ENCODE results near the gene MYB. TPM values are rescaled to one million over a fixed set of nuclear protein-coding genes. Genes with fewer than 3 reads are reported as not detected.

The MYB gene
- total and polyA plus RNA-seq, 2 of the 13 experiments (the other 11 are each of a cell fraction or from before 2014, with no cell fraction given): 0.04 to 0.20 TPM

DNA sequence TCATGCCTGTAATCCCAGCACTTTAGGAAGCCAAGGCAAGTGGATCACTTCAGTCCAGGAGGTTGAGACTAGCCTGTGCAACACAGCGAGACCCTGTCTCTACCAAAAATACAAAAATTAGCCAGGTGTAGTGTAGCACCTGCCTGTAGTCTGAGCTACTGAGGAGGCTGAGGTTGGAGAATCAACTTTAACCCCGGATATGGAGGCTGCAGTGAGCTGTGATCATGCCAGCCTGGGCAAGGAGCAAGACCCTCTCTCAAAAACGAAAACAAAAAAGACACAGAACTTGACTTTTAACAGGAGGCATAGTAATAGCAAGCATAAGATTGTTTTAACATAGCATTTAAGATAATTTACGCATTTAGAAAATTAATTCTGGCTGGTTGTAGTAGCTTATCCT is 32.5 kb downstream of the MYB start (continued):
- TF ChIP-seq ZNF790 (CRISPR knock-in tag; IDR thresholded peaks at IDR 0.05; ENCODE audit: borderline replicate concordance): no peak
- no peak for TF ChIP-seq NR2F1 (CRISPR knock-in tag; IDR thresholded peaks at IDR 0.05)
- TF ChIP-seq ZFP1 (CRISPR knock-in tag; IDR thresholded peaks at IDR 0.05): no peak
- no peak for TF ChIP-seq PLRG1 (conservative IDR thresholded peaks at IDR 0.05)
- no peak for TF ChIP-seq SPEN (CRISPR knock-in tag; IDR thresholded peaks at IDR 0.05; ENCODE audit: low read depth)
- no peak for TF ChIP-seq FIP1L1 (IDR thresholded peaks at IDR 0.05; ENCODE audit: borderline replicate concordance, insufficient read depth, low read depth, low read length)
- TF ChIP-seq, protein P1, sequence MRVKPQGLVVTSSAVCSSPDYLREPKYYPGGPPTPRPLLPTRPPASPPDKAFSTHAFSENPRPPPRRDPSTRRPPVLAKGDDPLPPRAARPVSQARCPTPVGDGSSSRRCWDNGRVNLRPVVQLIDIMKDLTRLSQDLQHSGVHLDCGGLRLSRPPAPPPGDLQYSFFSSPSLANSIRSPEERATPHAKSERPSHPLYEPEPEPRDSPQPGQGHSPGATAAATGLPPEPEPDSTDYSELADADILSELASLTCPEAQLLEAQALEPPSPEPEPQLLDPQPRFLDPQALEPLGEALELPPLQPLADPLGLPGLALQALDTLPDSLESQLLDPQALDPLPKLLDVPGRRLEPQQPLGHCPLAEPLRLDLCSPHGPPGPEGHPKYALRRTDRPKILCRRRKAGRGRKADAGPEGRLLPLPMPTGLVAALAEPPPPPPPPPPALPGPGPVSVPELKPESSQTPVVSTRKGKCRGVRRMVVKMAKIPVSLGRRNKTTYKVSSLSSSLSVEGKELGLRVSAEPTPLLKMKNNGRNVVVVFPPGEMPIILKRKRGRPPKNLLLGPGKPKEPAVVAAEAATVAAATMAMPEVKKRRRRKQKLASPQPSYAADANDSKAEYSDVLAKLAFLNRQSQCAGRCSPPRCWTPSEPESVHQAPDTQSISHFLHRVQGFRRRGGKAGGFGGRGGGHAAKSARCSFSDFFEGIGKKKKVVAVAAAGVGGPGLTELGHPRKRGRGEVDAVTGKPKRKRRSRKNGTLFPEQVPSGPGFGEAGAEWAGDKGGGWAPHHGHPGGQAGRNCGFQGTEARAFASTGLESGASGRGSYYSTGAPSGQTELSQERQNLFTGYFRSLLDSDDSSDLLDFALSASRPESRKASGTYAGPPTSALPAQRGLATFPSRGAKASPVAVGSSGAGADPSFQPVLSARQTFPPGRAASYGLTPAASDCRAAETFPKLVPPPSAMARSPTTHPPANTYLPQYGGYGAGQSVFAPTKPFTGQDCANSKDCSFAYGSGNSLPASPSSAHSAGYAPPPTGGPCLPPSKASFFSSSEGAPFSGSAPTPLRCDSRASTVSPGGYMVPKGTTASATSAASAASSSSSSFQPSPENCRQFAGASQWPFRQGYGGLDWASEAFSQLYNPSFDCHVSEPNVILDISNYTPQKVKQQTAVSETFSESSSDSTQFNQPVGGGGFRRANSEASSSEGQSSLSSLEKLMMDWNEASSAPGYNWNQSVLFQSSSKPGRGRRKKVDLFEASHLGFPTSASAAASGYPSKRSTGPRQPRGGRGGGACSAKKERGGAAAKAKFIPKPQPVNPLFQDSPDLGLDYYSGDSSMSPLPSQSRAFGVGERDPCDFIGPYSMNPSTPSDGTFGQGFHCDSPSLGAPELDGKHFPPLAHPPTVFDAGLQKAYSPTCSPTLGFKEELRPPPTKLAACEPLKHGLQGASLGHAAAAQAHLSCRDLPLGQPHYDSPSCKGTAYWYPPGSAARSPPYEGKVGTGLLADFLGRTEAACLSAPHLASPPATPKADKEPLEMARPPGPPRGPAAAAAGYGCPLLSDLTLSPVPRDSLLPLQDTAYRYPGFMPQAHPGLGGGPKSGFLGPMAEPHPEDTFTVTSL (CRISPR knock-in tag; IDR thresholded peaks at IDR 0.05; ENCODE audit: borderline replicate concordance): no peak
- no peak for TF ChIP-seq CREB1 (IDR thresholded peaks at IDR 0.05)
- no peak for TF ChIP-seq CREB1 (CRISPR knock-in tag; IDR thresholded peaks at IDR 0.05)
- TF ChIP-seq, protein P2, sequence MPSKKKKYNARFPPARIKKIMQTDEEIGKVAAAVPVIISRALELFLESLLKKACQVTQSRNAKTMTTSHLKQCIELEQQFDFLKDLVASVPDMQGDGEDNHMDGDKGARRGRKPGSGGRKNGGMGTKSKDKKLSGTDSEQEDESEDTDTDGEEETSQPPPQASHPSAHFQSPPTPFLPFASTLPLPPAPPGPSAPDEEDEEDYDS (CRISPR knock-in tag; IDR thresholded peaks at IDR 0.05): no peak
